Progenitor cell of endocrine pancreas (in vitro differentiated cells): ENCODE results near the gene ADPRHL1. TPM values are rescaled to one million over a fixed set of nuclear protein-coding genes. Genes with fewer than 3 reads are reported as not detected.

Experiments used
- DNase-seq: peaks from one replicate; pipeline ENCODE4 v3.0.0; 2021; ENCODE audit warnings: low spot score; ENCODE audit not compliant: unreplicated experiment
- H3K27ac Mint-ChIP-seq: 2 replicates; pipeline ENCODE4 v1.8.0; 2021; ENCODE audit warnings: mild to moderate bottlenecking, moderate library complexity, mixed read lengths
- H3K27me3 Mint-ChIP-seq: 2 replicates; pipeline ENCODE4 v1.8.0; 2021; ENCODE audit warnings: mixed read lengths
- H3K36me3 Mint-ChIP-seq: 2 replicates; pipeline ENCODE4 v1.8.0; 2022; ENCODE audit warnings: mixed read lengths; ENCODE audit not compliant: insufficient read depth
- H3K4me1 Mint-ChIP-seq: 2 replicates; pipeline ENCODE4 v1.8.0; 2021; ENCODE audit warnings: low read depth, mixed read lengths
- H3K4me3 Mint-ChIP-seq: 2 replicates; pipeline ENCODE4 v1.8.0; 2021; ENCODE audit warnings: low read depth, mild to moderate bottlenecking, moderate library complexity, mixed read lengths
- H3K9me3 Mint-ChIP-seq: 2 replicates; pipeline ENCODE4 v1.8.0; 2021; ENCODE audit warnings: low read depth, mixed read lengths
- total RNA-seq: library from RNA; stranded (reverse); gene quantifications from 2 replicates; pipeline ENCODE4 v1.2.1, GENCODE V29; 2021
- TF ChIP-seq, protein P1 (sequence below): fragments of 200-600 bp; sonication (generic); IDR thresholded peaks from one replicate; pipeline ENCODE4 v1.5.0; 2021; ENCODE audit warnings: antibody characterized with exemption, mild to moderate bottlenecking; ENCODE audit not compliant: unreplicated experiment

The ADPRHL1 gene
- total RNA-seq, 1 donor from 2014 or later = 6.8 TPM

DNA sequence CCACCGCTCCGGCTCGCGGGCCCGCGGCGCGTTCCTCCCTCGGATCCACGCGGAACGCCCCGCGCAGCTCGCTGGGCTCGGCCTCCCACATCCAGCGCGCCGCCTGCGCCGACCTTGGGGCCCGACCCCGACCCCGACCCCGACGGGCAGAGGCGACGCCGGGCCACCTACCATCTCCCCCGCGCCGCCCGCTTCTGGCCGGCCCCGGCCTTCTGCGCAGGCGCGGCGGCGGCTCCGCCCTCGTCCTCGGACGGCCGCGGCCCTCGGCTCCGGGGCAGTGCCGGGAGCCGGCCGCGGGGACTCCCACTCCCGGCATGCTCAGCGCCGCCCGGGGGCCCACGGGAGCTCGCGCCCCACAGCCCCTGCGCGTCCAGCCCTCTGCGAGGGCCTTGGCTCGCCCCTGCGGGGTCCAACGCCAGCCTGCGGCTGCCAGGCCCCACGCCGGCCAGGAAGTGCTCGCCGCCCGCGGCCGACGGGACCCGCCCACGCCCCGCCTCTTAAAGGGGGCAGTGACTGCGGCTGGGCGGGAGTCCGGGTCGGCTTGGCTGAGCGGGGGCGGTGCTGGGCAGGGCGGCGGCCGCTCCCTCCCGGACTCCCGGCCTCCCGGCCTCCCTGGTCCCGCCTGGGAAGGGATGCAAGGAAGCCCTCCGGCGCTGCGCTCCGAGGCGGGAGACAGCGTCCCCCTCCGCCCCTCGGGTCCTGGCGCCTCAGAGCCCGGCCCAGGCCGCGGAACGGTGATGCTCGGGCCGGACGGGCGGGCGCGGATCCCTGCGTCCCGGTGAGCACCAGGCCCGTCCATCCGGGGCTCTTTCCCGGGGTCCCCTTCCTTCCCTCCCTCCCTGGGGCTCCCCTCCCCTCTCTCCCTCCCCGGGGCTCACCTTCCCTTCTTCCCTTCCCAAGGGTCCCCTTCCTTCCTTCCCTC, 37.5 kb upstream of the ADPRHL1 start, which contains the start of gene DCUN1D2:
Gene DCUN1D2, minus strand, starts transcription at position 216 of the 922 bp plus-strand sequence. Its CDS starts 42 bp downstream, at position 174.
- Mint-ChIP-seq H3K4me3 (peak within 1 kb of the TSS; percentile 91), H3K27me3 (no peaks in the 10 kb centered on the region), H3K36me3 (peaks cover 7% of the 10 kb centered on the region), H3K27ac (peak within 1 kb of the TSS; percentile 96), H3K9me3 (no peaks in the 10 kb centered on the region), H3K4me1 (peaks cover 45% of the 10 kb centered on the region)
- DNase-seq = peak; percentile 80
- TF ChIP-seq, protein P1, sequence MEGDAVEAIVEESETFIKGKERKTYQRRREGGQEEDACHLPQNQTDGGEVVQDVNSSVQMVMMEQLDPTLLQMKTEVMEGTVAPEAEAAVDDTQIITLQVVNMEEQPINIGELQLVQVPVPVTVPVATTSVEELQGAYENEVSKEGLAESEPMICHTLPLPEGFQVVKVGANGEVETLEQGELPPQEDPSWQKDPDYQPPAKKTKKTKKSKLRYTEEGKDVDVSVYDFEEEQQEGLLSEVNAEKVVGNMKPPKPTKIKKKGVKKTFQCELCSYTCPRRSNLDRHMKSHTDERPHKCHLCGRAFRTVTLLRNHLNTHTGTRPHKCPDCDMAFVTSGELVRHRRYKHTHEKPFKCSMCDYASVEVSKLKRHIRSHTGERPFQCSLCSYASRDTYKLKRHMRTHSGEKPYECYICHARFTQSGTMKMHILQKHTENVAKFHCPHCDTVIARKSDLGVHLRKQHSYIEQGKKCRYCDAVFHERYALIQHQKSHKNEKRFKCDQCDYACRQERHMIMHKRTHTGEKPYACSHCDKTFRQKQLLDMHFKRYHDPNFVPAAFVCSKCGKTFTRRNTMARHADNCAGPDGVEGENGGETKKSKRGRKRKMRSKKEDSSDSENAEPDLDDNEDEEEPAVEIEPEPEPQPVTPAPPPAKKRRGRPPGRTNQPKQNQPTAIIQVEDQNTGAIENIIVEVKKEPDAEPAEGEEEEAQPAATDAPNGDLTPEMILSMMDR = no peak

DNA sequence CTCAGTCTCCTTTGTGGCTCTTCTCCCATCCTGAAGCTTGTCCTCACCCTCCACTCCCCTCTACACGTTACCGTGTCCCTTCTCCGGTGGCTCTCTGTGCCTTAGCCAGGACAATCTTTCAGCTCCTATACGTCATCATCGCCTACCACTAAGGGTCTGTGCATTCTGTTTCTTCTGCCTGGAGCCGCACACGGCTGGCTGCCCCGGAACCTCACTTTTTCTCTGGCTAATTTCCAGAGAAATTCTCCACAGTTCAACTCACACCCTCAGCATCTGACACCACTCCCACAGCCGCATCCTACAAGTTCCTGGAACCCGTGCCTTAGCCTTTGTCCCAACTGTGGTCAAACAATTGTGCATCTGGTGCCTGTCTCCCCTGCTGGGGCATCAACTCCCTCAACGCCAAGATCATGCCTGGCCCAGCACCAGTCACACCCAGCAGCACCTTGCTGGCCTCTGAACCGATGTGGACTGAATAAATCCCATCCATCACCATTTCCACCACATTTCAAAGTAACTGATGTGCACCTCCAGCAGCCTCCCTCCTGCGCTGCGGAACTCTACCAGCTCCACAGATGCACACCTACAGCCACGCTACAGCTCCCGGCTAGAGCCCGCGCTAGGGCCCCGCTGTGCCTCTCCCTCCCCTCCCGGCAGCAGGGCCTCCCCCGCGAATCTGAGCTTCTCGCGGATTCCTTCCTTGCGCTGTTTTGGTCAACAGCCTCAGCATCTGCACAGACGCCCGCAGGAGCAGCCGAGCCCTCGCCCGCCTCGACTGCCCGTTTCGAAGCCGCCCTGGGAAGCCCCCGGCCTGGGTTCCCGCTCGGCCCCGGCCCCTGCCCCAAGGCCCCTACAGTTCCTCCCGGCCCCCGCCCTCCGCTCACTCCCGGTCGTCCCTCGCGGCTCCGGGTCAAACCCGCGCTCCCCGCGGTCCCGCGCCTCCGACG, 36.5 kb upstream of the ADPRHL1 start:
- H3K4me1 Mint-ChIP-seq = peaks cover 42% of the 10 kb centered on the region

GRCh38 chr13:113489171-113489548, 35.9 kb upstream of the ADPRHL1 start:
- H3K27me3 Mint-ChIP-seq = no peaks in the 10 kb centered on the region
- TF ChIP-seq, protein P1 = peak; percentile 52
- H3K4me3 Mint-ChIP-seq = peak overlapping the region; percentile 91
- DNase-seq = no peak
- H3K9me3 Mint-ChIP-seq = no peaks in the 10 kb centered on the region
- peaks cover 41% of the 10 kb centered on the region for H3K4me1 Mint-ChIP-seq
- peaks cover 2% of the 10 kb centered on the region for H3K36me3 Mint-ChIP-seq
- H3K27ac Mint-ChIP-seq = peak overlapping the region; percentile 96

More for the DNA sequence above, 36.5 kb upstream of the ADPRHL1 start:
- no peaks in the 10 kb centered on the region for H3K27me3 Mint-ChIP-seq
- H3K27ac Mint-ChIP-seq = peak overlapping the region; percentile 96
- no peaks in the 10 kb centered on the region for H3K9me3 Mint-ChIP-seq
- no peaks in the 10 kb centered on the region for H3K36me3 Mint-ChIP-seq
- peak overlapping the region; percentile 91 for H3K4me3 Mint-ChIP-seq
- TF ChIP-seq, protein P1 = no peak
- no peak for DNase-seq

- no peak overlapping the region for H3K27ac Mint-ChIP-seq
These were observed 35.0 kb upstream of the ADPRHL1 start for GRCh38 chr13:113488283-113488682.

More at GRCh38 chr13:113488283-113488682, 35.0 kb upstream of the ADPRHL1 start:
- no peaks in the 10 kb centered on the region for H3K9me3 Mint-ChIP-seq
- TF ChIP-seq, protein P1 = no peak
- H3K4me3 Mint-ChIP-seq = peak overlapping the region; percentile 41
- H3K27me3 Mint-ChIP-seq = no peaks in the 10 kb centered on the region
- no peak for DNase-seq
- H3K36me3 Mint-ChIP-seq = peaks cover 2% of the 10 kb centered on the region
- peaks cover 35% of the 10 kb centered on the region for H3K4me1 Mint-ChIP-seq
